Esophagus squamous epithelium (tissue), 5 donors: ENCODE measurements around the gene PPARG. TPM values are rescaled to one million over a fixed set of nuclear protein-coding genes. Genes with fewer than 3 reads are reported as not detected.

Source experiments
- DNase-seq: peaks from one replicate; lab custom pipeline; 2025; lab: John Stamatoyannopoulos, UW
- H3K27ac ChIP-seq, 4 donors: fragments of 200-600 bp; sonication (generic); one replicate each; pipeline ENCODE4 v1.5.1; 2016 to 2019; ENCODE audit warnings: mild to moderate bottlenecking in 1 of 4
- H3K27me3 ChIP-seq, 4 donors: fragments of 200-600 bp; sonication (generic); 1 replicate in 3 of 4; 2 replicates in 1 of 4; pipeline versions ENCODE4 v1.5.1 to v1.6.0; 2017 to 2021; ENCODE audit warnings: antibody characterized with exemption in 1 of 4
- H3K36me3 ChIP-seq, 3 donors: fragments of 200-600 bp; sonication (generic); one replicate each; pipeline ENCODE4 v1.5.1; 2016 to 2019
- H3K4me1 ChIP-seq, 3 donors: fragments of 200-600 bp; sonication (generic); one replicate each; pipeline ENCODE4 v1.5.1; 2017 to 2019
- H3K4me3 ChIP-seq, 4 donors: fragments of 200-600 bp; sonication (generic); 1 replicate in 3 of 4; 2 replicates in 1 of 4; pipeline ENCODE4 v1.5.1; 2016 to 2019; ENCODE audit warnings: mild to moderate bottlenecking in 2 of 4, moderate library complexity in 1 of 4
- H3K9me3 ChIP-seq, 3 donors: fragments of 200-600 bp; sonication (generic); one replicate each; pipeline ENCODE4 v1.5.1; 2016 to 2019
- CTCF ChIP-seq, 6 experiments: fragments of 450-650 bp in 4 of 6; fragments of 200-600 bp in 2 of 6; sonication (generic) in 2 of 6; IDR thresholded peaks; one replicate each; pipeline ENCODE4 v1.5.1; 2016 to 2019; ENCODE audit warnings: antibody characterized with exemption in 6 of 6, mild to moderate bottlenecking in 4 of 6, moderate library complexity in 4 of 6
- POLR2A ChIP-seq, 4 donors: fragments of 450-650 bp; IDR thresholded peaks; one replicate each; pipeline ENCODE4 v1.6.1; 2017; ENCODE audit warnings: antibody characterized with exemption in 4 of 4, mild to moderate bottlenecking in 4 of 4, moderate library complexity in 3 of 4
- WGBS, 2 donors: methylation state at CpG; one replicate each; pipeline ENCODE4 v1.1.5; 2018; 5-methylcytosine and 5-hydroxymethylcytosine counted together
- intact Hi-C: fragments of 100-400 bp; cut with DNase I; formaldehyde crosslinking; loops from one replicate; pipeline ENCODE4 v1.15.0; 2022
- total RNA-seq, 4 donors: library from RNA; depleted of rRNA; stranded (reverse); fragments of >200 nt; gene quantifications; one replicate each; pipeline ENCODE4 v1.1.0, GENCODE V29; 2016
- donor health status: DM: yes; HTN: yes; CAD: no.

The PPARG gene
- total RNA-seq, 4 donors from 2014 or later: 6.3 to 13.8 (median 11.4) TPM

DNA sequence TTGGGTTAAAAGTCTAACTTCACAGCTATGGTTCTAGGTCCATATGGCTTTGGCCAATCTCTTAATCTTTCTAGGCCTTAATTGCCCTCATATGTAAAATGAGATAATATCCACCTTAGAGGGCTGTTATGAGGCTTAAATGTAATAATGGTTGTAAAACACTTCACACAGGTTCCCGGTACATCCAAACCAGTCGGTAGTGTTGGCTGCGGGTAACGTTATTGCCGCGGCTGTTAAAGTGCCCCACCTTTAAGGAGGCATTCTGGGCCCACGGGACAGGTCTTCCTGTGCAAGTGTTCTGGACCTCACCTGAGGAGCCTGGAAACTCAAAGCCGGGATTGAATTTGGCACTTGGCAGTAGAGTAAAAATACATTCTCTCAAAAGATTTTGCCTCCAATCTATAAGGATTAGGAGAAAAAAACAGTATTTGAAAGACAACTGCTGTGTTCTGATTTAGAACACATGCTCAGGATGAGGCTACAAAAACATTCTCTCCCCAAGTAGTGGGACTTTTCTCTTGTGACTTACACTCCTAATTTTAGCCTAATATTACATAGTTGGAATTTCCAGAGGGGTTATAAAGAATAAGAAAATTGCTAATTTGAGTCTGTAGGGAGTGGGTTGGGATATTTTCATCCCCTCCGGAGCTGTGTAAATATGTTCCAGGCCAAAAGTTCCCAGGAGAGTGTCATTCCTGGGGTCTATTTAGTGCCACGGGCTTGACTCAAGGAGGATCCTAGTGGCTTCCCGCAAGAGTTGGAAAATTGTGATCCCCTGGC, 150.5 kb downstream of the PPARG start:
- Histone ChIP-seq H3K27ac (peak overlapping the region in 1 of 4 donors; percentile 21), H3K27me3 (peaks cover 0 to 13% (median 0%) of the 10 kb centered on the region in 4 donors), H3K9me3 (no peaks in the 10 kb centered on the region), H3K4me1 (peaks cover 0 to 8% (median 0%) of the 10 kb centered on the region in 3 donors), H3K36me3 (no peaks in the 10 kb centered on the region), H3K4me3 (no peak overlapping the region)
- DNase-seq: no peak
- TF ChIP-seq CTCF (IDR thresholded peaks at IDR 0.05): no peak
- no peak for TF ChIP-seq POLR2A (IDR thresholded peaks at IDR 0.05)
- WGBS, 2 donors: 79 to 93% methylated on average over 11 of the region's 11 CpGs
- intact Hi-C loops: no loop called here

GRCh38 chr3:12440927-12441714, 152.3 kb downstream of the PPARG start:
- 69 to 70% methylated on average over 9 to 14 of the region's 21 CpGs for WGBS, 2 donors
- Histone ChIP-seq H3K4me3 (no peak overlapping the region), H3K9me3 (no peaks in the 10 kb centered on the region), H3K27ac (peak overlapping the region in 1 of 4 donors; percentile 16), H3K27me3 (peaks cover 0 to 27% (median 0%) of the 10 kb centered on the region in 4 donors), H3K36me3 (no peaks in the 10 kb centered on the region), H3K4me1 (peaks cover 0 to 8% (median 0%) of the 10 kb centered on the region in 3 donors)
- TF ChIP-seq CTCF (IDR thresholded peaks at IDR 0.05): no peak
- TF ChIP-seq POLR2A (IDR thresholded peaks at IDR 0.05): no peak
- DNase-seq: no peak
- intact Hi-C loops: no loop called here

DNA sequence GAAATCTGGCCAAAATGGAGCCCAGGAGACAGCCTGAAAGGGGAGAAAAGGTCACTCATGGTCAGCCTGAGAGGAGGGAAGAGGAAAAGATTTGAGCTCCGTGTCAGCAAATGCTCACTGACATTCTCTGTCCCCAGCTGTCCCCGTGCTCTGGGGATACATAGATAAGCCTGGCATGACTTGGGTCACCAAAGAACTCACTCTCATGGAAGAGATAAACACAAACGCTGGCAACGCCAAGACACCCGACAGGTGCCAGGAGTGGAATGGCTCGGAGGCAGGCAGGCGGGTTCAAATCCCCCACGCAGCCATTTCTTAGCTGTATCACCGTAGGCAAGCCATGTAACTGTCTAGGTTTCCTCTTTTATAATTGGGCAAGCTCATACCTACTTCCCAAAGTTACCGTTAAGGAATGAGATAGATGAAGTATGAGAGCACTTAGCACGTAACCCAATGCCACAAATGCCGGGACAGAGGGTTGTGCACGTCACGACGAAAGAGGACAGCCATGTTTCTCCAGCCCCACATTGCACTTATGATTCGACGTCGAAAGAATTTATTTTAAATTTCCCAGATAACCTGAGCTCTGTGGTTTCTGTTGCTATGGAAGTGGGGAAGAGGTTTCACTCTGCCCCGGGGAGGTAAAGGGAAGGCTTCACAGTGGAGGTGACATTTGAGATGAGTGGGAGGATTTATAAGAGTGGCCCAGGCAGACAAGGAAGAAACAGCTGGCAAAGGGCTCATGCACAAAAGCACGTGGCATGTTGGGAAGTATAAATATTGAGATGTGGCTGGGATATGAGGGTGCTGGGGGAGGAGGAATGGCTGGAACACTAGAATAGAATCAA, 154.0 kb downstream of the PPARG start:
- Histone ChIP-seq H3K27ac (no peak overlapping the region), H3K4me1 (no peaks in the 10 kb centered on the region), H3K36me3 (no peaks in the 10 kb centered on the region), H3K4me3 (no peak overlapping the region), H3K27me3 (peaks cover 0 to 30% (median 0%) of the 10 kb centered on the region in 4 donors), H3K9me3 (no peaks in the 10 kb centered on the region)
- 75 to 79% methylated on average over 20 of the region's 20 CpGs for WGBS, 2 donors
- intact Hi-C loops: no loop called here
- TF ChIP-seq CTCF (IDR thresholded peaks at IDR 0.05) (no peak), POLR2A (IDR thresholded peaks at IDR 0.05) (no peak)
- no peak for DNase-seq

DNA sequence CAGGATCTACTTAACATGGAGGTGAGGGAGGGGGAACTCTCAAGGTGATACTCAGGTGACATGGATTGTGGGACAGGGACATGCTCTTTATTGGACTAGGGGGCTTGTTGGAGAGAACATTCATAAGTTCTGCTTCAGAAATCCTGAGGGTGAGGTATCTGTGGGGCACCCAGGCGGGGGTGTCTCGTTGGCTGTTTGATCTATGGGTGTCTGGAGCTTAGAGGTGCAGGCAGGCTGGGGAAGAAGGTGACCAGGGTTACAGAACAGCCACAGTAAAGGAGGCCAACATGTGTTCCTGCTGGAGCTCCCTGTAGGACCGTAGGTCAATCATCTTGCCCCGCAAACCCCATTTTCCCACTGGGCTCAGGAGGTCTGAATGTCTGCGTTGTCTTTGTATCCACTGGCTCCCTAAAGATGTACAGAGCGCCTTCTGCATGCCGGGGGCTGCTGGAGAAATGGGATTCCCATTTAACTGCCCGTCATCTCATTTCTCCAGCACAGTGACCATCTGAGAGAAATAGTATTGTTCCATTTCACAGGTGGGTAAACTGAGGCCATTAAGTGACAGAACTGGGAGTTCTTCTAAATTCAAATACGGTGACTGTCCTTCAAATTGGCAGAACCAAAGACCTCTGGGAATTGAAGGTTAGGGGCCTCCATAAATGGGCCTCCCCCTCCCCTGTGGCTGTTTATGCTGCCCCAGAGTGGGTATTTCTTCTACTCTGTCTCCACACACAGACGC, 155.1 kb downstream of the PPARG start:
- intact Hi-C loops: no loop called here
- 94 to 97% methylated on average over 9 of the region's 10 CpGs for WGBS, 2 donors
- no peak for DNase-seq
- Histone ChIP-seq H3K36me3 (no peaks in the 10 kb centered on the region), H3K9me3 (no peaks in the 10 kb centered on the region), H3K27me3 (peaks cover 0 to 30% (median 0%) of the 10 kb centered on the region in 4 donors), H3K27ac (no peak overlapping the region), H3K4me1 (no peaks in the 10 kb centered on the region), H3K4me3 (no peak overlapping the region)
- TF ChIP-seq CTCF (IDR thresholded peaks at IDR 0.05) (no peak), POLR2A (IDR thresholded peaks at IDR 0.05) (no peak)
